ENCODE results near the gene TTBK2. TPM values are rescaled to one million over a fixed set of nuclear protein-coding genes. Genes with fewer than 3 reads are reported as not detected.

The TTBK2 gene
- total RNA-seq, 1 experiment from 2014 or later, result 17.2 TPM

DNA sequence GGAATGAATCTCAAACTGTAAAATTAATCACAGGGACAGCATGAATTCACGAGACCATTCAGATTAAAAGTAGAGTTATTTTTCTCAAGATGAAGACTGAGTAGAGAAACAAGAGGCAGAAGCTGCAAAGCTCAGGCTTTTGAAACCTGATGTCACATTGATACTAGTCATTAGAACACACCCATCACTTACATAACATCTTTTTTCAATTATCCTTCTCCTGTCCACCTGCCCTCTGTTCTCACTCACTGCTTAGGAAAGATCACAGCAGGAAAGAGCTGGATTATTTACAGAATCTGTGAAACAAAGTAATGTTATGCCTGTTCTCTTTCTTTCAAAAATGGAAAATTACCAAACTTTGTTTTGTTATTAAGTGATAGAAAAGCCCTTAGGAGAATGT lies 111.7 kb downstream of the TTBK2 start:
- intact Hi-C loops (cut with micrococcal nuclease; ENCODE audit: unreplicated experiment), result no loop called here
- CTCF ChIA-PET, result no interaction called here
- no peak for ATAC-seq
- TF ChIP-seq POLR2AphosphoS5 (IDR thresholded peaks at IDR 0.05; ENCODE audit: low read depth, low read length) (no peak), SIN3A (IDR thresholded peaks at IDR 0.05; ENCODE audit: borderline replicate concordance, insufficient read depth, low read depth, low read length) (no peak), CTCF (IDR thresholded peaks at IDR 0.05) (no peak), TCF7L2 (IDR thresholded peaks at IDR 0.05; ENCODE audit: low read depth, low read length) (no peak)
- TF ChIP-seq, protein P1, sequence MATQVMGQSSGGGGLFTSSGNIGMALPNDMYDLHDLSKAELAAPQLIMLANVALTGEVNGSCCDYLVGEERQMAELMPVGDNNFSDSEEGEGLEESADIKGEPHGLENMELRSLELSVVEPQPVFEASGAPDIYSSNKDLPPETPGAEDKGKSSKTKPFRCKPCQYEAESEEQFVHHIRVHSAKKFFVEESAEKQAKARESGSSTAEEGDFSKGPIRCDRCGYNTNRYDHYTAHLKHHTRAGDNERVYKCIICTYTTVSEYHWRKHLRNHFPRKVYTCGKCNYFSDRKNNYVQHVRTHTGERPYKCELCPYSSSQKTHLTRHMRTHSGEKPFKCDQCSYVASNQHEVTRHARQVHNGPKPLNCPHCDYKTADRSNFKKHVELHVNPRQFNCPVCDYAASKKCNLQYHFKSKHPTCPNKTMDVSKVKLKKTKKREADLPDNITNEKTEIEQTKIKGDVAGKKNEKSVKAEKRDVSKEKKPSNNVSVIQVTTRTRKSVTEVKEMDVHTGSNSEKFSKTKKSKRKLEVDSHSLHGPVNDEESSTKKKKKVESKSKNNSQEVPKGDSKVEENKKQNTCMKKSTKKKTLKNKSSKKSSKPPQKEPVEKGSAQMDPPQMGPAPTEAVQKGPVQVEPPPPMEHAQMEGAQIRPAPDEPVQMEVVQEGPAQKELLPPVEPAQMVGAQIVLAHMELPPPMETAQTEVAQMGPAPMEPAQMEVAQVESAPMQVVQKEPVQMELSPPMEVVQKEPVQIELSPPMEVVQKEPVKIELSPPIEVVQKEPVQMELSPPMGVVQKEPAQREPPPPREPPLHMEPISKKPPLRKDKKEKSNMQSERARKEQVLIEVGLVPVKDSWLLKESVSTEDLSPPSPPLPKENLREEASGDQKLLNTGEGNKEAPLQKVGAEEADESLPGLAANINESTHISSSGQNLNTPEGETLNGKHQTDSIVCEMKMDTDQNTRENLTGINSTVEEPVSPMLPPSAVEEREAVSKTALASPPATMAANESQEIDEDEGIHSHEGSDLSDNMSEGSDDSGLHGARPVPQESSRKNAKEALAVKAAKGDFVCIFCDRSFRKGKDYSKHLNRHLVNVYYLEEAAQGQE (IDR thresholded peaks at IDR 0.05; ENCODE audit: insufficient read depth in 1 of 2, low read depth in 2 of 2, low read length in 1 of 2), result no peak
- H3K27ac ChIP-seq (ENCODE audit: low read length), result no peak overlapping the region
- H3K9me3 ChIP-seq (ENCODE audit: control insufficient read depth, insufficient read depth, low read depth, low read length), result no peaks in the 10 kb centered on the region
- no peaks in the 10 kb centered on the region for H3K27me3 ChIP-seq (ENCODE audit: control insufficient read depth, insufficient read depth, low read length)
- BruUV-seq (replicated peaks), result no TSS peak
- in situ Hi-C loops (cut with HindIII; ENCODE audit: low pct_unique_long_range_greater_than_20kb, low sequenced_read_pairs), result no loop called here
- POLR2A ChIA-PET, result no interaction called here
- DNase-seq (ENCODE audit: low read depth, low spot score), result no peak
- H3K4me3 ChIP-seq (ENCODE audit: low read depth in 2 of 2, low read length in 2 of 2), result no peak overlapping the region
- no peaks in the 10 kb centered on the region for H3K36me3 ChIP-seq (ENCODE audit: control insufficient read depth, insufficient read depth, low read length)
- no peaks in the 10 kb centered on the region for H3K4me1 ChIP-seq (ENCODE audit: control insufficient read depth, insufficient read depth, low read length)

DNA sequence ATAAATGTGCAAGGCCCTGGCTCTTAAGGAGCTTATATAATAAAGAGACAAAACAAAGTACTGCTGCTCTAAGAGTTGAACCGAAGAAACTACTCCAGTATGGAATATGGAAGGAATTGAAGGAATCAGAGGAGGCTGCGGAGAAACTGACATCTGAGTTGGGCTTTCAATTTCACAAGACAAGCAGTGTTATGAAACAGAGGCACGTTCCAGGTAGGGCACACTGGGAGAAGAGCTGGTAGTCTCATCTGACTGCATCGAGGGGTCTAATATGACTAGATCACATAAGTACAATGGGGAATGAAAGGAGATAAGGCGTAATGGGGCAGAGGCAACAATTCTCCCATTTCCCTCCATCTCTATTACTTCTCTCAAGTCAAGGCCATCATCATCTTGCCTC lies 115.3 kb downstream of the TTBK2 start:
- ATAC-seq, result no peak
- in situ Hi-C loops (cut with HindIII; ENCODE audit: low pct_unique_long_range_greater_than_20kb, low sequenced_read_pairs), result no loop called here
- Histone ChIP-seq H3K4me3 (ENCODE audit: low read depth in 2 of 2, low read length in 2 of 2) (no peak overlapping the region), H3K36me3 (ENCODE audit: control insufficient read depth, insufficient read depth, low read length) (no peaks in the 10 kb centered on the region), H3K27ac (ENCODE audit: low read length) (no peak overlapping the region), H3K4me1 (ENCODE audit: control insufficient read depth, insufficient read depth, low read length) (no peaks in the 10 kb centered on the region), H3K27me3 (ENCODE audit: control insufficient read depth, insufficient read depth, low read length) (no peaks in the 10 kb centered on the region), H3K9me3 (ENCODE audit: control insufficient read depth, insufficient read depth, low read depth, low read length) (no peaks in the 10 kb centered on the region)
- POLR2A ChIA-PET, result no interaction called here
- DNase-seq (ENCODE audit: low read depth, low spot score), result no peak
- TF ChIP-seq, protein P1 (IDR thresholded peaks at IDR 0.05; ENCODE audit: insufficient read depth in 1 of 2, low read depth in 2 of 2, low read length in 1 of 2), result no peak
- TF ChIP-seq TCF7L2 (IDR thresholded peaks at IDR 0.05; ENCODE audit: low read depth, low read length) (no peak), CTCF (IDR thresholded peaks at IDR 0.05) (no peak), SIN3A (IDR thresholded peaks at IDR 0.05; ENCODE audit: borderline replicate concordance, insufficient read depth, low read depth, low read length) (no peak), POLR2AphosphoS5 (IDR thresholded peaks at IDR 0.05; ENCODE audit: low read depth, low read length) (no peak)
- CTCF ChIA-PET, result no interaction called here
- BruUV-seq (replicated peaks), result no TSS peak
- intact Hi-C loops (cut with micrococcal nuclease; ENCODE audit: unreplicated experiment), result no loop called here

Data from Panc1 (cell line).